GM21367 (cell line): ENCODE results near the gene B4GALNT3.

Source experiments
- ATAC-seq: cut with Tn5 transposase; IDR thresholded peaks from one replicate; pipeline ENCODE4 v1.9.1; 2021; ENCODE audit not compliant: unreplicated experiment

B4GALNT3 gene

DNA sequence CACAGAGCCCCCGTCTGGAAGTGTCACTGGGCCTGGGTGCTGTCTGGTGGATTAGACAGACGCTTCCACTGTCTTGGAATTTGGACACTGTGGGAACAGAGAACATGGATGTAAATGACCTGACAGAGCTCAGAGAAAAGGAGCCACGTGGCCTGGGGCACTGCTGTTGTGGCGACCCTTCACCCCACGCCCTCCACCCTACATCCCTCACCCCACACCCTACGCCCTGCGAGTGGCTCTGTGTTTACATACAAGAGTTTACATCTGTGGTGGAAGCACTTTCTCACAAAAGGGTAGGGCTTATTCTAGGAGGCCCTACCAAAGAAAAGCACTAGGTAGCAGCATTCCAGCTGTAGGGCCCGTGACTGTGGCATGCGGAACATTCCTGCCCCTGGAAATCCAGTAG, 47.7 kb downstream of the B4GALNT3 start:
- no peak for ATAC-seq

GRCh38 chr12:508145-508544, 48.4 kb downstream of the B4GALNT3 start:
- no peak for ATAC-seq

DNA sequence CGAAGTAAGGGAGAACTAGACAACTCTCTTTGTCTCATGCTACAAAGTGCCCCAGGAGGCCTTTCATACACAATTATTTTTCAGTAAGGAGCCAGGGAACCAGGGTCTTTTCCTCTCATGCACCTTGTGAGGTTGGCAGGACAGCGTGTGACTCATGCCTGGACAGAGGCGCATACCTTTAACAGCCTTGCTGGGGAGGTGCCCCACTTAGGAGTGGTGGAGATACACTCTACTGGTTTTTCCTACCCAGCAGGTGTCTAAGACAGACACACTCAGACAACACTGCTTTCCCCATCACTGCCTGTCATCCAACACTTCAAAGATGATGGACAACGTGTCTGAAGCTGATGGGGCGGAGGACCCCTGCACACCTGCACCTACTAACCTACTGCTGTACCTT, 49.1 kb downstream of the B4GALNT3 start:
- ATAC-seq: no peak

- no peak for ATAC-seq
Observed at GRCh38 chr12:509500-509899, 49.8 kb downstream of the B4GALNT3 start.

DNA sequence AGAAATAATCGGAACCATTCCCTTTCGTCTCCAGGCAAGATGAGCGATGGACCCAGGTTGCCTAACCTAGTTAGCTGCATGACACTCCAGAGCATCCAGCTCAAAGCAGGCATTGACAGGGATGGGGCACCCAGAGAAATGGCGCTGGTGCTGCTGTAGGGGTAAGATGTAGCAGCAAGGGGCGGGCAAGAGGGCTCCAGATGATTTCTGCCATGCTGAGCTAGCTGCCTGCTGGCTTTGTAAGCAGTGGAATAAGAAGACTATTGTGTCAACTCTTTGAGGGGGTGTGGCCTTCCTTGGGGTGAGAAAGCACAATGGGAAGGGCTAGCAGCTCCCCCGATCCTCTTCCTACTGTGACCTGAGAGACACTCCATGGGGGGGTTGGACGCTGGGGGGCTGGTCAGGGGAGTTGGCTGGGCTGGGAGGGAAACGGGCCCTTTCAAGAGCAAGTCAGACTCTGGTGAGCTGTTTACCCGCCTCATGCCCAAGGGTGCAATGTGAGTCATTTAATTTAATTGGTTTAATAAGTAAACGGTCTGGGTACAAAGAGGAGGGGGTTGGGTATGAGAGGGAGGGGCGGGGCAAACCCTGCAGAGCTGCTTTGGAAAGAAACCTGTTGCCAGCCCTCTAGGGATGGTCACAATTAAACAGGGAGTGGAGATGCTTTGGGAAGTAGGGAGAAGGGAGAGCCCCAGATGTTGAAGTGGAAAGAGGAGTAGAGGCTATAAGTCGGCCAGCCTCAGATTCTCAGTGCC, 50.5 kb downstream of the B4GALNT3 start:
- no peak for ATAC-seq

DNA sequence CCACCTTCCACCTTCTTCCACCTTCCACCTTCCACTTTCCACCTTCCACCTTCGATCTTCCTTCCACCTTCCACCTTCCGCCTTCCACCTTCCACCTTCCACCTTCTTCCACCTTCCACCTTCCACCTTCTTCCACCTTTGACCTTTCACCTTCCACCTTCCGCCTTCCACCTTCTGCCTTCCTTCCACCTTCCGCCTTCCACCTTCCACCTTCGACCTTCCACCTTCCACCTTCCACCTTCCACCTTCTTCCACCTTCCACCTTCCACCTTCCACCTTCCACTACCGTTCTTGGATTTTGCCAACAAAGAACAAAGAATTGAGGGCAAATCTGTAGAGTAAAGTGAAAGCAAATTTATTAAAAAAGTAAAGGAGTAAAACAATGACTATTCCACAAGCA, 53.2 kb downstream of the B4GALNT3 start:
- ATAC-seq: no peak

GRCh38 chr12:513446-513845, 53.7 kb downstream of the B4GALNT3 start:
- ATAC-seq: no peak

DNA sequence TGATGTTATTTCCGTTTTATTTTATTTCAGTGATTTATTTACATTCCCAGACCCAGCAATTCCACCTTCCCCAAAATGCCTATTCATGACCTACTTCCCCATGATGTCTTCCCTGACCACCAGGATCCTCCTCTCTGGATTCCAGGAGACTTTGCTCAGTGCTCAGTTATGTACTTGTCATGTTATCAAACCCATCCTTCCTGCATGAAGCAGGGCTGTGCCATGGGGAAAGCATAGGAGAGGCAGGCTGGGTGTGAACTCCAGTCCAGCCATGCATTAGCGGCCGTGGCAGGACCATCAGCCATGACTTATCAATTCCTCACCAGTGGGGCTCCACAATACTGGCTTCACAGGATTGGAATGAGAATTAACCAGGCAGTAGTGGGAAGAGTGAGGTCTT, 57.8 kb downstream of the B4GALNT3 start:
- no peak for ATAC-seq

DNA sequence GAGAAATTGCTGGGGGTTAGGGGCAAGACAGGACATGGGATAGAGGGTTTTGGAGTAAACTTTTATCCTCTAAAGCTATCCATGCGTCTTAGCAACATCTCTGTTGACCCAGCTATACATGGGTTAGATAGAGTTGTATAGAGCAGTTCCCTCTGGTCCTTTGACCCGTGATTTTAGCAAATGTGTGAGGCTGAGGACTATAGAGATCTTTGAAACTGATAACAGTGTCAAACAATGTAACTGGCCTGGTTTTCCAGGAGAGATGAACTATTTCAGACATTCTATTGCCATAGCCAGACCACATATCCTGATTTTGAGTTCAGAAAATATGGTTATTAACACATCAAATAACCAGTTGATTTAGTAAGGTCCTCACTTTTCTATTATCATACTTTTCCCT, 60.4 kb downstream of the B4GALNT3 start:
- ATAC-seq: no peak

DNA sequence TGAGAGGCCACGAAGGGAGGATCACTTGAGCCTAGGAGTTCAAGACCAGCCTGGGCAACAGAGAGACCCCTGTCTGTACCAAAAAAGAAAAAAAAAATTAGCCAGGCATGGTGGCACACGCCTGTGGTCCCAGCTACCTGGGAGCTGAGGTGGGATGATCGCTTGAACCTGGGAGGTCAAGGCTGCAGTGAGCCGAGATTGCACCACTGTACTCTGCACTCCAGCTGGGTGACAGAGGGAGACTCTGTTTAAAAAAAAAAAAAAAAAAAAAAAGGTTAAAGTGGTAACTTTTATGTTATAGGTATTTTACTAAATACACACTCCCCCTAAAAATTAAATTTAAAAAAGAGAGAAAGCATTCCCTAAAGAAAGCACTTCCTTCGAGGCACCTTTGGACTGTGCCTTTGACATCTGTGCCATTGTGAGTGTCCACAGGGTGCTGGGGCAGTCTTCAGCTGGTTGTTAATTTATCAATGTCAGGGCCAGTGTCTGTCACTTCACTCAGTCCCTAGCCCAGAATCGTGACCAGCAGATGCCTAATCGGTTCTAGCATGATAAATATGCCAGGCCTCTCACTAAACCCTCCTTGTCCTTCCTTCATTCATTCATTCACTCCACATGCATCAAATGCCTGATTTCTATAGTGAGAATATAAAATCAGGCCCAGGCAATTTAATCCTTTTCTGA, 63.1 kb downstream of the B4GALNT3 start:
- ATAC-seq: no peak

DNA sequence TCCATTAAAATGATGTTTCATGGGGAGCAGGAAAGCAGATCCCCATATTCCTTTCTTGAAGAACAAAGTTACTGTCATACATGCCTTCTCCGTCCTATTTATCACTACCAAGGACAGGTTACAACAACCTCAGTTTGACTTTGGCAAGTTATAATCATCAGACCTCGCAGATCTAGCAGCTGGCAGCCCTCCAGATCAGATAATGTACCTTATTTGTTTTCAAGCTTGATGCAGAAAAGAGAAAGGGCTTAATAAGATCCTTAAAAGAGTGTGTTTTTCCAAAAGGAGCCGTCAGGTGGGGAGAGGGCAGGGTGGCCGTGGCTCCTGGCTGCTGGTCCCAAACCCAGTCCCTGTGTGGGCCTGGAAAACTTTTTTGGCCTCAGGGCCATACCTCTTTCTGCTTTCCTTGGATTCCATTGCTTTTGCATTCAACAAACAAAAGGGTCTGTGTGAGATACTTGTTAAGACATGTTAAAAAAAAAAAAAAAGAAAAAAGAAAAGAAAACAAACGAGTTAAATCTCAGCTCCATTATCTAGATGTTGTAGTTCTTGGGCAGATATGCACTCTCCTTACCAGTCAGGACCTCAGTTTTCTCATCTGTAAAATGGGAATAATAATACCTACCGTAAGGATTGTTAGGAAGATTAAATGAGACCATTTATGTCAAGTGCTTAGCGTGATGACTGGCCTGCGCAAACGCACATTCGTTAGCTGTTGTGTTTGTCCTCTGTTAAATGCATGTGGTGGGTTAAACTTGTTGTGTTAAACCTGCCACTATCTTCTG, 64.6 kb downstream of the B4GALNT3 start:
- ATAC-seq: no peak

DNA sequence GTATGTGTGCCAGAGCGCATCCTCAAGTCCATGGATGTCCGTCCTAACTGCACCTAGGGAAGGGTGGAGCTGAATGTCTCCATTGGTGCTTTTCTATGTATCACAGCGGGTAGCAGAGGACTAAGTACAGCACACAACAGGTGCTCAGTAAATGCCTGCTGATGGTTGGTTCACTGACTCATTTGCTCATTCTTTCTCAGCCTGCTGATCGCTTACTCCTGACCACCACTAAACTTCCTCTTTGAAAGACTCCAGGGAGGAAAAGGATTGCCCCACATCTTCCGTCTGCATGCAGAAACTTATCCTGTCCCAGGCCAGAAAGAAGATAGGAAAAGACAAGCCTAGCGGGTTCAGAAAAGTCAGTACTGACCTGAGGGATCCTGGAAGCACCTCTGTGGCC, 66.3 kb downstream of the B4GALNT3 start:
- no peak for ATAC-seq

DNA sequence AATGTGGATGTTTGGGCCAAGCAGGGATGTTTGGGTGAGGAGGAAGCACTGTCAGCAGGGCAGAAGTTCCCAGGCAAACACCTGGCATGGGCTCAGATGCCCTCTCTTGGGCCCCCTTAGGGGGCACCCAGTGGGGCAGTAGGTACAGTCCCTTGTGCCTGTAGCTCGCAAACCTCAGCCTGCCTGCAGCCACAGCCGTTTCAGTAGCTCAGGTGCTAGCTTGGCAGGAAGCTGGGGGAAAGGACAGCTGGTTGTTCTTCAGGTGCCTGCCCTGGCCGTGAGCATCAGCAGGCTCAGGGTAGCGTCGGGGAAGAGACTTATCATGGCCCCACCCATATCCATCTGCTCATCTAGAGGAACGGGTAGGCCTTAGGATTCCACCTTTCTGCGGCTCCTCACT, 67.5 kb downstream of the B4GALNT3 start:
- ATAC-seq: no peak

- ATAC-seq: no peak
Observed at GRCh38 chr12:527729-528128, 68.0 kb downstream of the B4GALNT3 start.

DNA sequence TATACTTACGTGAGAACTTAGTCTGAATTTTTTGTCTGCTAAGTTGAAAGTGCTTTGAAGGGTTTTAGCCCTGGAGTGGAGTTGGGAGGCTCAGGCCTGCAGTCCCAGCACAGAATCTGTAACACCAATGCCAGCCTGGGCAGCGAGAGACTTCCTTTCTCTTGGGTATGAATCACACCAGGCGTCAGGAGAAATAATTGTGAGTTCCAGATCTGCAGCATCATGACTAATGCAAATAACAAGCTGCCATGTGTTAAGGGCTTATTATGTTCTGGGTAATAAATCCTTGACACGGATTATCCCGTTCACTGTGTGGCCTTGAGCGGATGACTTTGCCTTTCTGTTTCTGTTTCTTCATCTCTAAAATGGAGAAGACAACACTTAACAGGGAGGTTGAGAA, 70.6 kb downstream of the B4GALNT3 start:
- no peak for ATAC-seq

DNA sequence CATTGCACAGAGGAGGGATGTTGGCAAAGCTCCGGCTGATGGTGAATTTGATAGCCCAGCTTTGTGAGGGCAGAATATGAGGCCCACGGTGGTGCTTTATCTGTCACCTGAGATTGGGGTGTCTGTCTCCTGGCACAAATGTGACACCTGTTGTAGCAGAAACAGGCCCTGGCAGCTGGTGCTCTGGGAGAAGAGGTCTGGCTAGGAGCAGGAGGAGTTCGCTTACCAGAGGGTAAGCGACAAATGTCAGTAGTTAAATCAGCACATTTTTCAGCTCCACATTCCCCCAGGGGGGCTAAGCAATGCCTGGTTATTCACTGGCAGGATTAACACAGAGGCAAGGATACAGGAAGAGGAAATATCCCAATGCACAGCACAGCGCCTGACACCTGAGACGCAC, 71.1 kb downstream of the B4GALNT3 start:
- ATAC-seq: no peak

- no peak for ATAC-seq
Observed at GRCh38 chr12:531951-532585, 72.3 kb downstream of the B4GALNT3 start.

GRCh38 chr12:532908-533565, 73.3 kb downstream of the B4GALNT3 start:
- ATAC-seq: no peak

GRCh38 chr12:533718-534117, 74.0 kb downstream of the B4GALNT3 start:
- ATAC-seq: no peak

DNA sequence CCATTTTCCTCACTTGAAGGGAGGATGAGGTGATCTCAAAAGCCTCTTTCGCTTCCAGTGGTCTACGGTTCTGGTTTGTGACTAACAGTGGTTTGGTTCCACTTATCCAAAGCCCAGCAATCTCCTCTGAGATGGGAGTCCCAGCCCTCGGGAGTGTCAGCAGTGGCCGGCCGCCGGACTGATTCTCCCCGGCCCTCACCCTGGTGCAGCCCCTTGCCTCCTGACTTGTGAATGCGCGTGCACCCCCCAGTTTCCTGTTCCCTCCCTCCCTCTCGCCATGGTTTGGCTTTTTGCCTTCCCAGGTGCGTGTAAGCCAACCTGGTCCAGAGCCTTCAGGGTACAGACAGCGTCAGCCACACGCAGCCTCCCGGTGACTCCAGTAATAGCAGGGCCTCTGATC, 74.5 kb downstream of the B4GALNT3 start:
- no peak for ATAC-seq

DNA sequence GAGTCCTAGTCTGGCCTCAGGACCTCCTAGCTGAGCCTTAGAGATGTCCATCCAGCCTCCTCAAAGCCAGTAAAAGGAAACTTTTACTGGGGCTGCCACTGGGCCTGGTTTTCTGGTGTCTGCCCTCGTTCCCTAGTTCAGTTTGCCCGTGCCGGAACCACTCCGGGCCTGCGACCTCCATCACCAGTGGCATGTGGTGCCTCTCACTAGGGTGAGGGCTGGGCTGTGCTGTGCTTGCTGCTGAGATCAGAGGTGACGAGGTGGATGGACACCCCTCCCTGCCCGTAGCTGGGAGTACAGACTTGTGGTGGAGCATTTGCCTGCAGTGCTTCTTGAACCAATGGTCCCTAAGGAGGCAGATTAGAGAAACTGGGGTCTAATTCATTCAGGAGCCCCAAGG, 75.7 kb downstream of the B4GALNT3 start:
- no peak for ATAC-seq
